Urinary bladder (tissue), 4 donors: ENCODE results near the gene ABCC2. TPM values are rescaled to one million over a fixed set of nuclear protein-coding genes. Genes with fewer than 3 reads are reported as not detected.

ENCODE experiments used
- DNase-seq: peaks from one replicate; pipeline ENCODE4 v3.0.0-alpha.2; 2015; ENCODE audit errors: extremely low spot score
- H3K27ac ChIP-seq: one replicate; pipeline ENCODE4 v1.5.1; 2013; ENCODE audit warnings: low read depth, mild to moderate bottlenecking, moderate library complexity
- H3K36me3 ChIP-seq: one replicate; pipeline ENCODE4 v1.6.1; 2013; ENCODE audit warnings: mild to moderate bottlenecking, moderate library complexity; ENCODE audit not compliant: insufficient read depth
- H3K4me1 ChIP-seq: one replicate; pipeline ENCODE4 v1.6.1; 2013; ENCODE audit warnings: mild to moderate bottlenecking, moderate library complexity; ENCODE audit not compliant: insufficient read depth
- H3K4me3 ChIP-seq: one replicate; pipeline ENCODE4 v1.5.1; 2013; ENCODE audit warnings: low read depth, low read length
- WGBS: extraction: QIAGEN DNeasy Blood & Tissue Kit; methylation state at CpG from one replicate; pipeline ENCODE4 v1.1.7; 2013; 5-methylcytosine and 5-hydroxymethylcytosine counted together
- polyA plus RNA-seq: library from polyadenylated mRNA; stranded (reverse); fragments of 200-250 nt; gene quantifications from one replicate; pipeline ENCODE4 v1.2.3, GENCODE V29; 2013
- total RNA-seq: library from RNA; depleted of rRNA; stranded (reverse); fragments of >200 nt; gene quantifications from one replicate; pipeline ENCODE4 v1.2.3, GENCODE V29; 2014
- donor health status: healthy with polysubstance abuse.
- donor health status: healthy.

ABCC2 gene
- total and polyA plus RNA-seq, 2 donors = 2.3 to 2.4 TPM

- peaks cover 2% of the 10 kb centered on the region for H3K4me1 ChIP-seq
- H3K36me3 ChIP-seq = no peaks in the 10 kb centered on the region
- DNase-seq = no peak
- no peak overlapping the region for H3K4me3 ChIP-seq
- 39% methylated on average over 7 of the region's 7 CpGs for WGBS
- no peak overlapping the region for H3K27ac ChIP-seq
These were observed 1.7 kb downstream of the ABCC2 start for GRCh38 chr10:99784016-99784726.

- DNase-seq = no peak
- Histone ChIP-seq H3K4me3 (no peak overlapping the region), H3K4me1 (no peaks in the 10 kb centered on the region), H3K27ac (no peak overlapping the region), H3K36me3 (no peaks in the 10 kb centered on the region)
- 80% methylated on average over 6 of the region's 6 CpGs for WGBS
These were observed 2.4 kb downstream of the ABCC2 start for GRCh38 chr10:99784727-99785441.

- 94% methylated on average over 6 of the region's 6 CpGs for WGBS
- DNase-seq = no peak
These were observed 3.2 kb downstream of the ABCC2 start for GRCh38 chr10:99785646-99786045.

GRCh38 chr10:99787311-99787710 is 4.9 kb downstream of the ABCC2 start:
- no peak for DNase-seq
- Histone ChIP-seq H3K4me1 (no peaks in the 10 kb centered on the region), H3K36me3 (no peaks in the 10 kb centered on the region), H3K27ac (no peak overlapping the region), H3K4me3 (no peak overlapping the region)
- 87% methylated on average over 5 of the region's 5 CpGs for WGBS

More at GRCh38 chr10:99785646-99786045, 3.2 kb downstream of the ABCC2 start:
- Histone ChIP-seq H3K36me3 (no peaks in the 10 kb centered on the region), H3K27ac (no peak overlapping the region), H3K4me3 (no peak overlapping the region), H3K4me1 (no peaks in the 10 kb centered on the region)

- Histone ChIP-seq H3K27ac (peak overlapping the region; percentile 76), H3K36me3 (no peaks in the 10 kb centered on the region), H3K4me3 (no peak overlapping the region), H3K4me1 (no peaks in the 10 kb centered on the region)
- no peak for DNase-seq
- WGBS = 93% methylated on average over 7 of the region's 7 CpGs
These were observed 5.5 kb downstream of the ABCC2 start for GRCh38 chr10:99787782-99788445.

- H3K36me3 ChIP-seq = no peaks in the 10 kb centered on the region
- H3K4me1 ChIP-seq = no peaks in the 10 kb centered on the region
- peak overlapping the region; percentile 55 for H3K27ac ChIP-seq
- H3K4me3 ChIP-seq = no peak overlapping the region
- WGBS = 43% methylated on average over 6 of the region's 6 CpGs
- no peak for DNase-seq
These were observed 6.3 kb downstream of the ABCC2 start for GRCh38 chr10:99788598-99789256.

- no peak for DNase-seq
- 94% methylated on average over 3 of the region's 3 CpGs for WGBS
- Histone ChIP-seq H3K4me3 (no peak overlapping the region), H3K27ac (no peak overlapping the region), H3K4me1 (no peaks in the 10 kb centered on the region), H3K36me3 (no peaks in the 10 kb centered on the region)
These were observed 9.4 kb downstream of the ABCC2 start for GRCh38 chr10:99791831-99792230.

- Histone ChIP-seq H3K36me3 (no peaks in the 10 kb centered on the region), H3K4me3 (no peak overlapping the region)
- WGBS = 96% methylated on average over 4 of the region's 4 CpGs
These were observed 11.4 kb downstream of the ABCC2 start for GRCh38 chr10:99793819-99794218.

GRCh38 chr10:99796928-99797327 is 14.5 kb downstream of the ABCC2 start:
- H3K36me3 ChIP-seq = no peaks in the 10 kb centered on the region
- no peak for DNase-seq
- no peaks in the 10 kb centered on the region for H3K4me1 ChIP-seq
- H3K4me3 ChIP-seq = no peak overlapping the region
- H3K27ac ChIP-seq = no peak overlapping the region
- 87% methylated on average over 6 of the region's 6 CpGs for WGBS

More at GRCh38 chr10:99793819-99794218, 11.4 kb downstream of the ABCC2 start:
- no peak overlapping the region for H3K27ac ChIP-seq
- no peak for DNase-seq
- H3K4me1 ChIP-seq = no peaks in the 10 kb centered on the region

- Histone ChIP-seq H3K27ac (no peak overlapping the region), H3K36me3 (no peaks in the 10 kb centered on the region), H3K4me1 (no peaks in the 10 kb centered on the region), H3K4me3 (no peak overlapping the region)
- 94% methylated on average over 4 of the region's 4 CpGs for WGBS
- DNase-seq = no peak
These were observed 15.6 kb downstream of the ABCC2 start for GRCh38 chr10:99798031-99798430.

GRCh38 chr10:99798920-99799319 is 16.5 kb downstream of the ABCC2 start:
- H3K36me3 ChIP-seq = no peaks in the 10 kb centered on the region
- H3K4me3 ChIP-seq = no peak overlapping the region
- no peak for DNase-seq
- no peak overlapping the region for H3K27ac ChIP-seq
- 90% methylated on average over 3 of the region's 3 CpGs for WGBS
- no peaks in the 10 kb centered on the region for H3K4me1 ChIP-seq

- Histone ChIP-seq H3K27ac (no peak overlapping the region), H3K4me3 (no peak overlapping the region), H3K4me1 (no peaks in the 10 kb centered on the region), H3K36me3 (no peaks in the 10 kb centered on the region)
- no peak for DNase-seq
- WGBS = 89% methylated on average over 4 of the region's 4 CpGs
These were observed 17.2 kb downstream of the ABCC2 start for GRCh38 chr10:99799613-99800012.

GRCh38 chr10:99804471-99804870 is 22.0 kb downstream of the ABCC2 start:
- Histone ChIP-seq H3K36me3 (no peaks in the 10 kb centered on the region), H3K4me1 (peaks cover 1% of the 10 kb centered on the region), H3K4me3 (no peak overlapping the region), H3K27ac (no peak overlapping the region)
- DNase-seq = no peak
- WGBS = 70% methylated on average over 3 of the region's 3 CpGs
